SK-N-SH treated with all-trans-retinoic acid at 6 μM for 48 hours (cell line): Measurements from ENCODE around the gene CREB3L2.

Source experiments
- ATAC-seq: fragments of 200-7000 bp; cut with Tn5 transposase; 3 replicates; pipeline ENCODE4 v1.9.1; 2020; ENCODE audit warnings: mild to moderate bottlenecking, moderate library complexity
- ARNTL ChIP-seq: fragments of 450-650 bp; formaldehyde crosslinking; IDR thresholded peaks from 2 replicates; pipeline ENCODE4 v1.5.0; 2020; ENCODE audit warnings: low read depth, mild to moderate bottlenecking, moderate library complexity, borderline replicate concordance
- BACH2 ChIP-seq: fragments of 250-450 bp; sonication (Bioruptor Pico); IDR thresholded peaks from 2 replicates; pipeline ENCODE4 v1.9.0; 2021; ENCODE audit warnings: mild to moderate bottlenecking, borderline replicate concordance
- CSDC2 ChIP-seq: fragments of 250-450 bp; sonication (Bioruptor Pico); IDR thresholded peaks from 2 replicates; pipeline ENCODE4 v1.5.0; 2020; ENCODE audit warnings: mild to moderate bottlenecking, moderate library complexity
- ESRRG ChIP-seq: fragments of 250-450 bp; sonication (Bioruptor Pico); IDR thresholded peaks from 2 replicates; pipeline ENCODE4 v1.6.1; 2021; ENCODE audit warnings: mild to moderate bottlenecking
- GLIS3 ChIP-seq: fragments of 250-450 bp; sonication (Bioruptor Pico); IDR thresholded peaks from 2 replicates; pipeline ENCODE4 v1.5.0; 2020; ENCODE audit warnings: mild to moderate bottlenecking, moderate library complexity
- ISL1 ChIP-seq: fragments of 250-450 bp; sonication (Bioruptor Pico); IDR thresholded peaks from 2 replicates; pipeline ENCODE4 v2.1.2; 2022; ENCODE audit warnings: mild to moderate bottlenecking, moderate library complexity
- OSR1 ChIP-seq: fragments of 250-450 bp; sonication (Bioruptor Pico); IDR thresholded peaks from 2 replicates; pipeline ENCODE4 v1.8.0; 2022; ENCODE audit warnings: moderate library complexity, mild to moderate bottlenecking, inconsistent platforms
- PPARA ChIP-seq: fragments of 250-450 bp; sonication (Bioruptor Pico); IDR thresholded peaks from 2 replicates; pipeline ENCODE4 v1.5.0; 2020; ENCODE audit warnings: mild to moderate bottlenecking, borderline replicate concordance
- SNAI2 ChIP-seq: fragments of 250-450 bp; sonication (Bioruptor Pico); IDR thresholded peaks from 2 replicates; pipeline ENCODE4 v1.5.0; 2020; ENCODE audit warnings: mild to moderate bottlenecking, moderate library complexity
- TOX ChIP-seq: fragments of 250-450 bp; sonication (Bioruptor Pico); IDR thresholded peaks from 2 replicates; pipeline ENCODE4 v1.8.0; 2021; ENCODE audit warnings: mild to moderate bottlenecking, moderate library complexity, borderline replicate concordance
- ZC3H10 ChIP-seq: fragments of 250-450 bp; sonication (Bioruptor Pico); IDR thresholded peaks from 2 replicates; pipeline ENCODE4 v1.5.1; 2021; ENCODE audit warnings: mild to moderate bottlenecking, moderate library complexity
- ZFP3 ChIP-seq: fragments of 250-450 bp; sonication (Bioruptor Pico); IDR thresholded peaks from 2 replicates; pipeline ENCODE4 v1.5.0; 2020; ENCODE audit warnings: mild to moderate bottlenecking, moderate library complexity
- ZFP30 ChIP-seq: fragments of 450-650 bp; formaldehyde crosslinking; IDR thresholded peaks from 2 replicates; pipeline ENCODE4 v1.5.0; 2022; ENCODE audit warnings: mild to moderate bottlenecking, moderate library complexity
- ZNF565 ChIP-seq: fragments of 450-650 bp; formaldehyde crosslinking; conservative IDR thresholded peaks from 2 replicates; pipeline ENCODE4 v1.5.0; 2020; ENCODE audit warnings: low read depth, mild to moderate bottlenecking, moderate library complexity
- ZNF70 ChIP-seq: fragments of 450-650 bp; formaldehyde crosslinking; IDR thresholded peaks from 2 replicates; pipeline ENCODE4 v1.5.0; 2020; ENCODE audit warnings: mild to moderate bottlenecking, moderate library complexity
- ZNF8 ChIP-seq: fragments of 450-650 bp; formaldehyde crosslinking; IDR thresholded peaks from 2 replicates; pipeline ENCODE4 v1.5.0; 2020; ENCODE audit warnings: mild to moderate bottlenecking, moderate library complexity
- TF ChIP-seq, protein P1 (sequence below): fragments of 250-450 bp; sonication (Bioruptor Pico); IDR thresholded peaks from 2 replicates; pipeline ENCODE4 v1.8.0; 2020; ENCODE audit warnings: mild to moderate bottlenecking, moderate library complexity, borderline replicate concordance
- TF ChIP-seq, protein P2 (sequence below): fragments of 250-450 bp; sonication (Bioruptor Pico); IDR thresholded peaks from 2 replicates; pipeline ENCODE4 v1.5.0; 2020; ENCODE audit warnings: mild to moderate bottlenecking, moderate library complexity
- TF ChIP-seq, protein P3 (sequence below): fragments of 250-450 bp; sonication (Bioruptor Pico); IDR thresholded peaks from 2 replicates; pipeline ENCODE4 v1.5.1; 2021; ENCODE audit warnings: mild to moderate bottlenecking, moderate library complexity
- TF ChIP-seq, protein P4 (sequence below): fragments of 250-450 bp; sonication (Bioruptor Pico); IDR thresholded peaks from 2 replicates; pipeline ENCODE4 v1.8.0; 2021; ENCODE audit warnings: low read depth, mild to moderate bottlenecking, moderate library complexity, borderline replicate concordance

The CREB3L2 gene

DNA sequence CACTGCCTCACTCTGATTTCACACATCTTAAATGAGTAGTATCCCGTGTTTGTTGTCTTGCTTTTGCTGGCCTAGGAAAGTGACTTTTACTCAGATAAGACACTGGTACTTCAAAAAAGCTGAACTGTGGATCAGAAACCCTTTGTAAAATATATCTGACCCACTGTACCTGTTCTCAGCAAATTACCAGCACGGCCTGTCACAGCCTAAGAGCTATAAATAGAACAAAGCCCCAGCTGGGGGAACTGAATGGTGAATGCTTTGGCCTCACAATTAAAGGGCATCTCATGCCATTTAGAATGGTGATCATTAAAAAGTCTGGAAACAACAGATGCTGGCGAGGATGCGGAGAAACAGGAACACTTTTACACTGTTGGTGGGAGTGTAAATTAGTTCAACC is 76.1 kb downstream of the CREB3L2 start (continued):
- TF ChIP-seq, protein P1, sequence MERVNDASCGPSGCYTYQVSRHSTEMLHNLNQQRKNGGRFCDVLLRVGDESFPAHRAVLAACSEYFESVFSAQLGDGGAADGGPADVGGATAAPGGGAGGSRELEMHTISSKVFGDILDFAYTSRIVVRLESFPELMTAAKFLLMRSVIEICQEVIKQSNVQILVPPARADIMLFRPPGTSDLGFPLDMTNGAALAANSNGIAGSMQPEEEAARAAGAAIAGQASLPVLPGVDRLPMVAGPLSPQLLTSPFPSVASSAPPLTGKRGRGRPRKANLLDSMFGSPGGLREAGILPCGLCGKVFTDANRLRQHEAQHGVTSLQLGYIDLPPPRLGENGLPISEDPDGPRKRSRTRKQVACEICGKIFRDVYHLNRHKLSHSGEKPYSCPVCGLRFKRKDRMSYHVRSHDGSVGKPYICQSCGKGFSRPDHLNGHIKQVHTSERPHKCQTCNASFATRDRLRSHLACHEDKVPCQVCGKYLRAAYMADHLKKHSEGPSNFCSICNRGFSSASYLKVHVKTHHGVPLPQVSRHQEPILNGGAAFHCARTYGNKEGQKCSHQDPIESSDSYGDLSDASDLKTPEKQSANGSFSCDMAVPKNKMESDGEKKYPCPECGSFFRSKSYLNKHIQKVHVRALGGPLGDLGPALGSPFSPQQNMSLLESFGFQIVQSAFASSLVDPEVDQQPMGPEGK (CRISPR knock-in tag) = no peak
- no peak for TF ChIP-seq ISL1 (CRISPR knock-in tag)

DNA sequence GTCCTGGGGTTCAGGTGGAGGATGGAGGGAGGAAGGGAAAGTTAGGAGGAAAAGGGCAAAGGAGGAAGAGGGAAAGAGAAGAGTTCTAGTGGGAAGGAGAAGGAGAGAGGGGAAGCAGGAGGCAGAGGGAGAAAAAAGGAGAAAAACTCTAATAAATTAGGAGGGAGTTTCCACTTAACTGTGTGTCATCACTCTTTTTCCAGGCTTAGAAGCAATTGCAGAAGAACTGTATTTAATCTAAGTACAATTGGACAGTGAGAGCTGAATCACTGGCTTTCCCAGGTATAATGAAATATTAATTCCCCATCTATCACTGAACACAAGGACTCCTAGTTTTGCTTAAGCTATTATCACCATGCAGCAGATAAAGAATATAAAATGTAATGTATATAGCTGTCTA is 76.8 kb downstream of the CREB3L2 start:
- TF ChIP-seq, protein P2, sequence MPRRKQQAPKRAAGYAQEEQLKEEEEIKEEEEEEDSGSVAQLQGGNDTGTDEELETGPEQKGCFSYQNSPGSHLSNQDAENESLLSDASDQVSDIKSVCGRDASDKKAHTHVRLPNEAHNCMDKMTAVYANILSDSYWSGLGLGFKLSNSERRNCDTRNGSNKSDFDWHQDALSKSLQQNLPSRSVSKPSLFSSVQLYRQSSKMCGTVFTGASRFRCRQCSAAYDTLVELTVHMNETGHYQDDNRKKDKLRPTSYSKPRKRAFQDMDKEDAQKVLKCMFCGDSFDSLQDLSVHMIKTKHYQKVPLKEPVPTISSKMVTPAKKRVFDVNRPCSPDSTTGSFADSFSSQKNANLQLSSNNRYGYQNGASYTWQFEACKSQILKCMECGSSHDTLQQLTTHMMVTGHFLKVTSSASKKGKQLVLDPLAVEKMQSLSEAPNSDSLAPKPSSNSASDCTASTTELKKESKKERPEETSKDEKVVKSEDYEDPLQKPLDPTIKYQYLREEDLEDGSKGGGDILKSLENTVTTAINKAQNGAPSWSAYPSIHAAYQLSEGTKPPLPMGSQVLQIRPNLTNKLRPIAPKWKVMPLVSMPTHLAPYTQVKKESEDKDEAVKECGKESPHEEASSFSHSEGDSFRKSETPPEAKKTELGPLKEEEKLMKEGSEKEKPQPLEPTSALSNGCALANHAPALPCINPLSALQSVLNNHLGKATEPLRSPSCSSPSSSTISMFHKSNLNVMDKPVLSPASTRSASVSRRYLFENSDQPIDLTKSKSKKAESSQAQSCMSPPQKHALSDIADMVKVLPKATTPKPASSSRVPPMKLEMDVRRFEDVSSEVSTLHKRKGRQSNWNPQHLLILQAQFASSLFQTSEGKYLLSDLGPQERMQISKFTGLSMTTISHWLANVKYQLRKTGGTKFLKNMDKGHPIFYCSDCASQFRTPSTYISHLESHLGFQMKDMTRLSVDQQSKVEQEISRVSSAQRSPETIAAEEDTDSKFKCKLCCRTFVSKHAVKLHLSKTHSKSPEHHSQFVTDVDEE (CRISPR knock-in tag) = no peak
- TF ChIP-seq OSR1 (CRISPR knock-in tag) (no peak), BACH2 (CRISPR knock-in tag) (no peak), ZC3H10 (CRISPR knock-in tag) (no peak), PPARA (CRISPR knock-in tag) (no peak), ESRRG (CRISPR knock-in tag) (no peak), ZNF565 (CRISPR knock-in tag) (no peak), ZFP30 (CRISPR knock-in tag) (no peak), GLIS3 (CRISPR knock-in tag) (no peak), ZFP3 (CRISPR knock-in tag) (no peak), ZNF70 (CRISPR knock-in tag) (no peak), SNAI2 (CRISPR knock-in tag) (no peak), ISL1 (CRISPR knock-in tag) (no peak), CSDC2 (CRISPR knock-in tag) (no peak)
- TF ChIP-seq, protein P3, sequence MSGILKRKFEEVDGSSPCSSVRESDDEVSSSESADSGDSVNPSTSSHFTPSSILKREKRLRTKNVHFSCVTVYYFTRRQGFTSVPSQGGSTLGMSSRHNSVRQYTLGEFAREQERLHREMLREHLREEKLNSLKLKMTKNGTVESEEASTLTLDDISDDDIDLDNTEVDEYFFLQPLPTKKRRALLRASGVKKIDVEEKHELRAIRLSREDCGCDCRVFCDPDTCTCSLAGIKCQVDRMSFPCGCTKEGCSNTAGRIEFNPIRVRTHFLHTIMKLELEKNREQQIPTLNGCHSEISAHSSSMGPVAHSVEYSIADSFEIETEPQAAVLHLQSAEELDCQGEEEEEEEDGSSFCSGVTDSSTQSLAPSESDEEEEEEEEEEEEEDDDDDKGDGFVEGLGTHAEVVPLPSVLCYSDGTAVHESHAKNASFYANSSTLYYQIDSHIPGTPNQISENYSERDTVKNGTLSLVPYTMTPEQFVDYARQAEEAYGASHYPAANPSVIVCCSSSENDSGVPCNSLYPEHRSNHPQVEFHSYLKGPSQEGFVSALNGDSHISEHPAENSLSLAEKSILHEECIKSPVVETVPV (CRISPR knock-in tag) = no peak
- TF ChIP-seq, protein P4, sequence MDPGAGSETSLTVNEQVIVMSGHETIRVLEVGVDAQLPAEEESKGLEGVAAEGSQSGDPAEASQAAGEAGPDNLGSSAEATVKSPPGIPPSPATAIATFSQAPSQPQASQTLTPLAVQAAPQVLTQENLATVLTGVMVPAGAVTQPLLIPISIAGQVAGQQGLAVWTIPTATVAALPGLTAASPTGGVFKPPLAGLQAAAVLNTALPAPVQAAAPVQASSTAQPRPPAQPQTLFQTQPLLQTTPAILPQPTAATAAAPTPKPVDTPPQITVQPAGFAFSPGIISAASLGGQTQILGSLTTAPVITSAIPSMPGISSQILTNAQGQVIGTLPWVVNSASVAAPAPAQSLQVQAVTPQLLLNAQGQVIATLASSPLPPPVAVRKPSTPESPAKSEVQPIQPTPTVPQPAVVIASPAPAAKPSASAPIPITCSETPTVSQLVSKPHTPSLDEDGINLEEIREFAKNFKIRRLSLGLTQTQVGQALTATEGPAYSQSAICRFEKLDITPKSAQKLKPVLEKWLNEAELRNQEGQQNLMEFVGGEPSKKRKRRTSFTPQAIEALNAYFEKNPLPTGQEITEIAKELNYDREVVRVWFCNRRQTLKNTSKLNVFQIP (CRISPR knock-in tag) = no peak
- ATAC-seq = no peak

DNA sequence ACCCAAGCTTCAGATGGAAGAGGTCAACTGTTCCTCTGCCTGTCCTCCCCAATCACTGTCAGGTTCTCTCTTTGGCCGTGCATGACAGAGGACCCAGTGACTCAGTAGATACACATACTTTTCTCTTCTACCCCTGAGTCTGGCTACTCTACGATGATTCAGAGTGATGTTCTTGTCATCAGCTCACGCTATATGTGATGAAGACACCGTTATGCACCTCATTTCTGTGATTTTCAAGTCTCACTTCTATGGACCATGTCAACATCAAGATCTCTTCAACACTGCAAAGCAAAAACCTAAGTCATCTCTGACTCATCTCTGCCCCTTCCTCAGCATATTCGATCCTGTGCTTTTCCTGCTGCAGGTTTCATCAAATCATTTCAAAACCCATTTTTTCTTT is 78.5 kb downstream of the CREB3L2 start:
- peak; percentile 80 for ATAC-seq
- TF ChIP-seq ZFP3 (CRISPR knock-in tag) = no peak
- TF ChIP-seq, protein P4 (CRISPR knock-in tag) = no peak
- TF ChIP-seq, protein P2 (CRISPR knock-in tag) = no peak
- no peak for TF ChIP-seq ZNF565 (CRISPR knock-in tag)
- no peak for TF ChIP-seq ZNF8
- no peak for TF ChIP-seq ZC3H10 (CRISPR knock-in tag)
- TF ChIP-seq ARNTL (CRISPR knock-in tag) = no peak
- TF ChIP-seq, protein P3 (CRISPR knock-in tag) = no peak
- no peak for TF ChIP-seq ISL1 (CRISPR knock-in tag)
- no peak for TF ChIP-seq GLIS3 (CRISPR knock-in tag)
- no peak for TF ChIP-seq SNAI2 (CRISPR knock-in tag)
- no peak for TF ChIP-seq ESRRG (CRISPR knock-in tag)
- no peak for TF ChIP-seq TOX
- TF ChIP-seq BACH2 (CRISPR knock-in tag) = no peak
- TF ChIP-seq, protein P1 (CRISPR knock-in tag) = no peak
- no peak for TF ChIP-seq ZFP30 (CRISPR knock-in tag)
- no peak for TF ChIP-seq ZNF70 (CRISPR knock-in tag)
- TF ChIP-seq PPARA (CRISPR knock-in tag) = no peak
